ENCODE results near the gene E2F8.

DNA sequence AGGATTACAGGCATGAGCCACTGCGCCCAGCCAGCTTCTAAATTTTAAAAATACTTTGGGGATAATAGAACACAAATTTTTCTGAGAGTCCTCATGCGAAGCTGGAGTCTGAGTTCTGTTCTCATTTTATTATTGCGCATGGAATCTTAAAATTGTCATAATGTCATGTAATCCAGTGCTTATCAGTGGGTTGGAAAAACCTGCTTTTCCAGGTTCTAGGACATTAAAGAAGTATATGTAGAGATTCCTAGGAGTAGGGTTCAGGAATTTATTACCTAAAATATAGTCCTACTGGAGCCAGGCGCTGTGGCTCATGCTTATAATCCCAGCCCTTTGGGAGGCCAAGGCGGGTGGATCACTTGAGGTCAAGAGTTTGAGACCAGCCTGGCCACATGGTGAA lies 4.6 kb upstream of the E2F8 start:
- TF ChIP-seq CTCF (IDR thresholded peaks at IDR 0.05), result no peak
- no peak for TF ChIP-seq POLR2AphosphoS5 (IDR thresholded peaks at IDR 0.05)
